CD4-positive, alpha-beta memory T cell (primary cell): Measurements from ENCODE around the gene TBCD. TPM values are rescaled to one million over a fixed set of nuclear protein-coding genes. Genes with fewer than 3 reads are reported as not detected.

Source experiments
- CTCF ChIA-PET: fragments of 350-600 bp; sonication (Branson Sonifier 250); formaldehyde crosslinking; loops from one replicate; lab custom pipeline; 2021; ENCODE audit warnings: inconsistent platforms; ENCODE audit not compliant: partially characterized antibody; lab: Charles Lee
- POLR2A ChIA-PET: fragments of 350-600 bp; sonication (Branson Sonifier 250); formaldehyde crosslinking; loops from one replicate; lab custom pipeline; 2021; ENCODE audit not compliant: partially characterized antibody; lab: Charles Lee
- DNase-seq, 5 donors: peaks; one replicate each; pipeline versions ENCODE4 v3.0.0 to v3.0.0-alpha.2; 2020 to 2022; ENCODE audit warnings: mixed read lengths in 1 of 5
- H3K27ac ChIP-seq: one replicate; pipeline ENCODE4 v1.7.0; 2013; ENCODE audit warnings: low read depth, low read length
- H3K27me3 ChIP-seq: 2 replicates; pipeline ENCODE4 v1.7.0; 2013; ENCODE audit warnings: mild to moderate bottlenecking, low read length, moderate library complexity; ENCODE audit not compliant: insufficient read depth
- H3K36me3 ChIP-seq: 2 replicates; pipeline ENCODE4 v1.7.0; 2013; ENCODE audit warnings: mild to moderate bottlenecking, low read length, moderate library complexity; ENCODE audit not compliant: insufficient read depth
- H3K4me1 ChIP-seq: 2 replicates; pipeline ENCODE4 v1.7.0; 2013; ENCODE audit warnings: mild to moderate bottlenecking, low read length, moderate library complexity; ENCODE audit not compliant: insufficient read depth
- H3K4me3 ChIP-seq, 2 donors: one replicate each; pipeline ENCODE4 v1.7.0; 2013; ENCODE audit warnings: low read length in 2 of 2, mild to moderate bottlenecking in 1 of 2
- H3K9me3 ChIP-seq, 2 donors: one replicate each; pipeline ENCODE4 v1.7.0; 2013; ENCODE audit warnings: low read length in 2 of 2, control low read depth in 1 of 2; ENCODE audit not compliant: control insufficient read depth in 1 of 2
- H3K27ac Mint-ChIP-seq, 7 donors: one replicate each; pipeline ENCODE4 v1.8.0; 2020 to 2021; ENCODE audit warnings: mixed read lengths in 7 of 7, mild to moderate bottlenecking in 6 of 7, inconsistent platforms in 3 of 7, moderate library complexity in 3 of 7
- H3K27me3 Mint-ChIP-seq, 2 donors: one replicate each; pipeline ENCODE4 v1.8.0; 2020 to 2021; ENCODE audit warnings: mixed read lengths in 2 of 2
- H3K36me3 Mint-ChIP-seq, 2 donors: one replicate each; pipeline ENCODE4 v1.8.0; 2020 to 2021; ENCODE audit warnings: mixed read lengths in 2 of 2, inconsistent platforms in 1 of 2, mild to moderate bottlenecking in 1 of 2
- H3K4me1 Mint-ChIP-seq, 4 donors: one replicate each; pipeline ENCODE4 v1.8.0; 2020 to 2021; ENCODE audit warnings: mixed read lengths in 4 of 4, mild to moderate bottlenecking in 1 of 4
- H3K4me3 Mint-ChIP-seq, 8 donors: one replicate each; pipeline ENCODE4 v1.8.0; 2020 to 2021; ENCODE audit warnings: mixed read lengths in 8 of 8, mild to moderate bottlenecking in 7 of 8, moderate library complexity in 6 of 8, inconsistent platforms in 3 of 8
- H3K9me3 Mint-ChIP-seq, 8 donors: one replicate each; pipeline ENCODE4 v1.8.0; 2020 to 2021; ENCODE audit warnings: mixed read lengths in 8 of 8, mild to moderate bottlenecking in 5 of 8, inconsistent platforms in 3 of 8, moderate library complexity in 1 of 8
- intact Hi-C: fragments of 100-400 bp; cut with micrococcal nuclease; formaldehyde crosslinking; loops from one replicate; pipeline ENCODE4 v1.15.1; 2023
- polyA plus RNA-seq, 2 donors: library from polyadenylated mRNA; unstranded; fragments of 300-500 nt; fragmentation: Illumina TruSeq; gene quantifications; one replicate each; pipeline ENCODE4 v1.2.3, GENCODE V29; 2021
- total RNA-seq, 2 experiments: library from RNA; stranded (reverse); gene quantifications; one replicate each; pipeline ENCODE4 v1.2.3, GENCODE V29; 2021

TBCD gene
- total and polyA plus RNA-seq, 4 experiments from 2014 or later = 102 to 263 (median 192) TPM

GRCh38 chr17:82734987-82735866 lies 16.6 kb upstream of the TBCD start, which contains the start of gene FN3K:
Gene FN3K, plus strand, starts transcription at chr17:82735615. Its CDS starts 22 bp downstream, at chr17:82735637.
- Histone ChIP-seq H3K9me3 (peaks cover 0 to 6% of the 10 kb centered on the region in 2 donors), H3K27me3 (no peaks in the 10 kb centered on the region), H3K27ac (no peak within 1 kb of the TSS), H3K4me3 (peak within 1 kb of the TSS in 1 of 2 donors; percentile 38), H3K4me1 (peaks cover 4% of the 10 kb centered on the region), H3K36me3 (no peaks in the 10 kb centered on the region)
- intact Hi-C loops = no loop called here
- ChIA-PET POLR2A (interaction anchor here (0.7 to 0.9 kb wide), 2 partner anchors 16 to 23 kb away, joined by 3 read pairs; no protein-coding TSS in a partner anchor), CTCF (no interaction called here)
- peak within 1 kb of the TSS; percentile 36 to 80 (median 62) for H3K4me3 Mint-ChIP-seq
- DNase-seq = peak in 1 of 5 donors; percentile 7
- no peaks in the 10 kb centered on the region for H3K27me3 Mint-ChIP-seq
- H3K9me3 Mint-ChIP-seq = peaks cover 0 to 15% (median 7%) of the 10 kb centered on the region in 8 donors
- peaks cover 0 to 9% (median 5%) of the 10 kb centered on the region in 4 donors for H3K4me1 Mint-ChIP-seq
- peaks cover 10 to 20% of the 10 kb centered on the region in 2 donors for H3K36me3 Mint-ChIP-seq
- H3K27ac Mint-ChIP-seq = no peak within 1 kb of the TSS

GRCh38 chr17:82736511-82737185 lies 15.2 kb upstream of the TBCD start:
- POLR2A ChIA-PET = interaction anchor here (0.9 kb wide), 1 partner anchor 14 kb away, joined by 3 read pairs; no protein-coding TSS in a partner anchor

DNA sequence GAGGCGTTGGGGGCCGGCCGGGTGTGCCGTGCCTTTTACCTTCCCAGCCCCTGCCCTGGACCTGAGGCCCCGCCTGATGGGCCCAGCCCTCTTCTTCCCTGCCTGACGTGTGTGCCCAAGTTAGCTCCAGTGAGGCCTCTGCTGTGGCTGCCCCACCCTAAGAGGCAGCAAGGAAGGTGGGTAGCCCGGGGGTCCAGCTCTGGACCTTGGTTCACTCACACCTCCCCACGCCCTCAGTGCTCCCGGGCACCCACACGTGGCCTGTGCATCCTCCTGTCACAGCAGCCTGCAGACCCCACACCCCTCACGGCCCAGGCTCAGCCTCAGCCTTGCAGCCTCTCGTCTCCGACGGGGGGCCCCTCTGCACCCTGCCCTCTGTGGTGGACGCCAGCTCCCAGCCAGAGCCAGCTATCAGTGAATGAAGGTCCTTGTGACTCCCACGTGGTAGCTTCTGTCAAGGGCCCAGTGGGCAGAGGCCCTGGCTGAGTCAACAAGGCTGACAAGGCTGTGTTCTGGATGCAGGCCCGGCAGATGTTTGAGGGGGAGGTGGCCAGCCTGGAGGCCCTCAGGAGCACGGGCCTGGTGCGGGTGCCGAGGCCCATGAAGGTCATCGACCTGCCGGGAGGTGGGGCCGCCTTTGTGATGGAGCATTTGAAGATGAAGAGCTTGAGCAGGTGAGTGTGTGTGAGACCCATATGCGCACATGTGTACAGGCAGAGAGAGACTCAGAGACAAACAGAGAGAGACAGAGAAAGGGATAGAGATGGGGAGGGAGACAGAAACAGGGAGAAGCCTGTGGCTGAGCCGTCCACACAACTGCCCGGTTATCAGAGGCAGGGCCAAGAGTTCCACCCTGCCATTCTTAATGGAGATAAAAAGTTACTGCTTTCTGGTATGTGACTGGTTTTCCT lies 13.6 kb upstream of the TBCD start:
- peaks cover 0 to 18% (median 14%) of the 10 kb centered on the region in 8 donors for H3K9me3 Mint-ChIP-seq
- Histone ChIP-seq H3K4me3 (no peak overlapping the region), H3K9me3 (peaks cover 0 to 12% of the 10 kb centered on the region in 2 donors), H3K27me3 (no peaks in the 10 kb centered on the region), H3K4me1 (peaks cover 4% of the 10 kb centered on the region), H3K27ac (no peak overlapping the region), H3K36me3 (no peaks in the 10 kb centered on the region)
- H3K27ac Mint-ChIP-seq = no peak overlapping the region
- CTCF ChIA-PET = no interaction called here
- peak overlapping the region in 2 of 8 donors; percentile 31 to 38 for H3K4me3 Mint-ChIP-seq
- POLR2A ChIA-PET = no interaction called here
- H3K4me1 Mint-ChIP-seq = peaks cover 0 to 7% (median 3%) of the 10 kb centered on the region in 4 donors
- H3K27me3 Mint-ChIP-seq = no peaks in the 10 kb centered on the region
- H3K36me3 Mint-ChIP-seq = peaks cover 12 to 33% of the 10 kb centered on the region in 2 donors
- intact Hi-C loops = no loop called here
- no peak for DNase-seq

More at GRCh38 chr17:82736511-82737185, 15.2 kb upstream of the TBCD start:
- no peaks in the 10 kb centered on the region for H3K36me3 ChIP-seq
- H3K4me3 ChIP-seq = no peak overlapping the region
- H3K4me1 ChIP-seq = peaks cover 4% of the 10 kb centered on the region
- intact Hi-C loops = no loop called here
- Mint-ChIP-seq H3K4me1 (peaks cover 0 to 9% (median 5%) of the 10 kb centered on the region in 4 donors), H3K36me3 (peaks cover 15 to 29% of the 10 kb centered on the region in 2 donors), H3K9me3 (peaks cover 0 to 22% (median 17%) of the 10 kb centered on the region in 8 donors), H3K27ac (no peak overlapping the region), H3K4me3 (peak overlapping the region in 3 of 8 donors; percentile 21 to 80 (median 74)), H3K27me3 (no peaks in the 10 kb centered on the region)
- no peaks in the 10 kb centered on the region for H3K27me3 ChIP-seq
- peaks cover 0 to 13% of the 10 kb centered on the region in 2 donors for H3K9me3 ChIP-seq
- CTCF ChIA-PET = no interaction called here
- no peak for DNase-seq
- no peak overlapping the region for H3K27ac ChIP-seq

GRCh38 chr17:82740906-82741759 lies 10.7 kb upstream of the TBCD start:
- H3K27ac ChIP-seq = no peak overlapping the region
- H3K4me3 ChIP-seq = no peak overlapping the region
- Mint-ChIP-seq H3K27me3 (no peaks in the 10 kb centered on the region), H3K27ac (peak overlapping the region in 1 of 7 donors; percentile 47), H3K9me3 (peaks cover 0 to 16% (median 13%) of the 10 kb centered on the region in 8 donors), H3K4me3 (no peak overlapping the region), H3K36me3 (peaks cover 12 to 28% of the 10 kb centered on the region in 2 donors), H3K4me1 (peaks cover 0 to 2% (median 0%) of the 10 kb centered on the region in 4 donors)
- no peak for DNase-seq
- peaks cover 0 to 9% of the 10 kb centered on the region in 2 donors for H3K9me3 ChIP-seq
- H3K36me3 ChIP-seq = no peaks in the 10 kb centered on the region
- ChIA-PET POLR2A (no interaction called here), CTCF (no interaction called here)
- intact Hi-C loops = no loop called here
- no peaks in the 10 kb centered on the region for H3K4me1 ChIP-seq
- H3K27me3 ChIP-seq = no peaks in the 10 kb centered on the region

- Histone ChIP-seq H3K36me3 (no peaks in the 10 kb centered on the region), H3K27me3 (no peaks in the 10 kb centered on the region), H3K27ac (no peak overlapping the region), H3K4me1 (no peaks in the 10 kb centered on the region), H3K4me3 (no peak overlapping the region), H3K9me3 (peaks cover 0 to 10% of the 10 kb centered on the region in 2 donors)
- Mint-ChIP-seq H3K4me3 (no peak overlapping the region), H3K4me1 (no peaks in the 10 kb centered on the region), H3K36me3 (peaks cover 12 to 25% of the 10 kb centered on the region in 2 donors), H3K27ac (no peak overlapping the region), H3K9me3 (peaks cover 0 to 21% (median 16%) of the 10 kb centered on the region in 8 donors), H3K27me3 (no peaks in the 10 kb centered on the region)
- POLR2A ChIA-PET = no interaction called here
- CTCF ChIA-PET = interaction anchor here (1.3 kb wide), 1 partner anchor 32 kb away, joined by 3 read pairs; no protein-coding TSS in a partner anchor
- intact Hi-C loops = no loop called here
- no peak for DNase-seq
These were observed 8.3 kb upstream of the TBCD start for GRCh38 chr17:82743344-82744219.
